Measurements from ENCODE around the gene HPCAL1. TPM values are rescaled to one million over a fixed set of nuclear protein-coding genes. Genes with fewer than 3 reads are reported as not detected.

HPCAL1 gene
- total RNA-seq, 2 donors from 2014 or later: 41.0 to 66.3 TPM

DNA sequence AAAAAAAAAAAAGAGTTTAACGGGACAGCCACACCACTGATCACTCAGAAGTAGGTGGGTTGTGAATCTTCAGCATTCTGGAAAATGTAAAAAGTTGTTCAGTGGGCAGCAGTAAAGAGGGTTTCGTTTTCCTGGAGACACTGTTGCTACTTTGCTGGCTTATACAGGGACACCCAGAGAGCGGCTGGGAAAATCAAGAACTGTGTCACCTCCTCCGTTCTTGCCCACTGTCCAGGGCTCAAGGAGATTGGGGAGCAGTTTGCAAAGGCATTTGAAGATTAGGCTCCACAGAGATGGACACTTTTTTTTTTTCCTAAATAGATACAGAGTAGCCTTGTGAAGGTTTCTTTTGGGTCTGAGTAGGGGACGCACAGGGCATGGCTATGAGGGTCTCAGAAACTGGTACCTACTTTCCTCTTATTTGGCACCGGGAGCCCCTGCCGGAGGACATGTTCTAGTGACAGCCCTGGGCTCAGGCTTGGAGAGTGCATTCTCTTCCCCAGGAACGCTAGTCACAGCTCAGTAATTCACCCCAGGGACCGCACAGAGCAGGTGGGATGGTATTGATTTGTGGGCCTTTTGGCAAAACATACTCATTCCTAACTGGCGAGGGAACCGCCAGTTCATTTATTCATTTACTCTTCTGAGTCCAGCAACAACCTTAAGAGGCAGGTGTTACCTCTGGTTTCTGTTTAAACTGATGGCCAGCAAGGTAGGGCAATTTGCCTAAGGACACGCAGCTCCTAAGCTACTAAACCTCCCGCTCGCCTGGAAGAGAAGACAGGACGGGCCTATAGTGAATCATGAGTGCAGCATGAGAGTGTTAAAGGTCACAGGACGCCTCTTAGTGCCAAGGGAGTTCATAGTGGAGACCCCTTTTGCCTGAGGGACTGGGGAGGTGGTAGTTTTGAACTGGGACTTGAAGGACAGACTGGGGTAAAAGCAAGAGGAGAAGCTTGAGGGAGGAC, 53.1 kb downstream of the HPCAL1 start:
- intact Hi-C loops (cut with DNase I): no loop called here
- peak in 2 of 4 donors; percentile 67 to 69 for DNase-seq

DNA sequence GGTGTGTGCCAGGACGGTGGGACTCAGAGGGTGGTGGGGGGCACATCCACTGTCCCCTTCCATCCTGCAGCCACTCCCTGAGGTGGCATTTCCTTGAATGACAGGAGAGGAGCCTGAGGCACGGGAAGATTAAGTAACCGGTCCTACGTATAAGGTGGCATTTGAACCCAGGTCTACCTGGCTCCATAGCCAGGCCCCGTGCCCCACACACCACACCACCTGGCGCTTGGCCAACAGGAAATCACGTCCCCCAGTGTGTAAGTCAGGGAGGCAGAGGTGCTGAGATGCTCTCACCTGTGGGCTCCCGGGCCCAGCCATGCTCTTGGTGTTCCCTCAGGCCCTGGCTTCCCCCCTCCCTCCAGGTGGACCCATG, 53.7 kb downstream of the HPCAL1 start:
- peak in 3 of 4 donors; percentile 30 to 48 (median 47) for DNase-seq
- Histone ChIP-seq H3K36me3 (replicated peaks in 1 of 2; ENCODE audit: insufficient read depth in 1 of 2, low read depth in 2 of 2) (no peaks in the 10 kb centered on the region), H3K27ac (peak overlapping the region; percentile 67 to 79 (median 75)), H3K4me1 (peaks cover 49% of the 10 kb centered on the region), H3K27me3 (no peaks in the 10 kb centered on the region), H3K9me3 (no peaks in the 10 kb centered on the region), H3K4me3 (no peak overlapping the region)
- ATAC-seq: no peak
- TF ChIP-seq POLR2A (IDR thresholded peaks at IDR 0.05): no peak
- TF ChIP-seq, protein P1, sequence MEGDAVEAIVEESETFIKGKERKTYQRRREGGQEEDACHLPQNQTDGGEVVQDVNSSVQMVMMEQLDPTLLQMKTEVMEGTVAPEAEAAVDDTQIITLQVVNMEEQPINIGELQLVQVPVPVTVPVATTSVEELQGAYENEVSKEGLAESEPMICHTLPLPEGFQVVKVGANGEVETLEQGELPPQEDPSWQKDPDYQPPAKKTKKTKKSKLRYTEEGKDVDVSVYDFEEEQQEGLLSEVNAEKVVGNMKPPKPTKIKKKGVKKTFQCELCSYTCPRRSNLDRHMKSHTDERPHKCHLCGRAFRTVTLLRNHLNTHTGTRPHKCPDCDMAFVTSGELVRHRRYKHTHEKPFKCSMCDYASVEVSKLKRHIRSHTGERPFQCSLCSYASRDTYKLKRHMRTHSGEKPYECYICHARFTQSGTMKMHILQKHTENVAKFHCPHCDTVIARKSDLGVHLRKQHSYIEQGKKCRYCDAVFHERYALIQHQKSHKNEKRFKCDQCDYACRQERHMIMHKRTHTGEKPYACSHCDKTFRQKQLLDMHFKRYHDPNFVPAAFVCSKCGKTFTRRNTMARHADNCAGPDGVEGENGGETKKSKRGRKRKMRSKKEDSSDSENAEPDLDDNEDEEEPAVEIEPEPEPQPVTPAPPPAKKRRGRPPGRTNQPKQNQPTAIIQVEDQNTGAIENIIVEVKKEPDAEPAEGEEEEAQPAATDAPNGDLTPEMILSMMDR (IDR thresholded peaks at IDR 0.05): no peak
- intact Hi-C loops (cut with DNase I): no loop called here
- 55 to 69% methylated on average over 4 to 8 of the region's 8 CpGs for whole genome bisulfite sequencing, 2 donors

More for the DNA sequence above, 53.1 kb downstream of the HPCAL1 start:
- Histone ChIP-seq H3K4me1 (peaks cover 43% of the 10 kb centered on the region), H3K4me3 (no peak overlapping the region), H3K27ac (peak overlapping the region; percentile 67 to 79 (median 75)), H3K27me3 (no peaks in the 10 kb centered on the region), H3K36me3 (replicated peaks in 1 of 2; ENCODE audit: insufficient read depth in 1 of 2, low read depth in 2 of 2) (no peaks in the 10 kb centered on the region), H3K9me3 (no peaks in the 10 kb centered on the region)
- 44 to 61% methylated on average over 15 of the region's 16 CpGs for WGBS, 2 donors
- TF ChIP-seq, protein P1 (IDR thresholded peaks at IDR 0.05): no peak
- TF ChIP-seq POLR2A (IDR thresholded peaks at IDR 0.05): peak in 1 of 3 donors; percentile 46
- peak; percentile 86 for ATAC-seq

DNA sequence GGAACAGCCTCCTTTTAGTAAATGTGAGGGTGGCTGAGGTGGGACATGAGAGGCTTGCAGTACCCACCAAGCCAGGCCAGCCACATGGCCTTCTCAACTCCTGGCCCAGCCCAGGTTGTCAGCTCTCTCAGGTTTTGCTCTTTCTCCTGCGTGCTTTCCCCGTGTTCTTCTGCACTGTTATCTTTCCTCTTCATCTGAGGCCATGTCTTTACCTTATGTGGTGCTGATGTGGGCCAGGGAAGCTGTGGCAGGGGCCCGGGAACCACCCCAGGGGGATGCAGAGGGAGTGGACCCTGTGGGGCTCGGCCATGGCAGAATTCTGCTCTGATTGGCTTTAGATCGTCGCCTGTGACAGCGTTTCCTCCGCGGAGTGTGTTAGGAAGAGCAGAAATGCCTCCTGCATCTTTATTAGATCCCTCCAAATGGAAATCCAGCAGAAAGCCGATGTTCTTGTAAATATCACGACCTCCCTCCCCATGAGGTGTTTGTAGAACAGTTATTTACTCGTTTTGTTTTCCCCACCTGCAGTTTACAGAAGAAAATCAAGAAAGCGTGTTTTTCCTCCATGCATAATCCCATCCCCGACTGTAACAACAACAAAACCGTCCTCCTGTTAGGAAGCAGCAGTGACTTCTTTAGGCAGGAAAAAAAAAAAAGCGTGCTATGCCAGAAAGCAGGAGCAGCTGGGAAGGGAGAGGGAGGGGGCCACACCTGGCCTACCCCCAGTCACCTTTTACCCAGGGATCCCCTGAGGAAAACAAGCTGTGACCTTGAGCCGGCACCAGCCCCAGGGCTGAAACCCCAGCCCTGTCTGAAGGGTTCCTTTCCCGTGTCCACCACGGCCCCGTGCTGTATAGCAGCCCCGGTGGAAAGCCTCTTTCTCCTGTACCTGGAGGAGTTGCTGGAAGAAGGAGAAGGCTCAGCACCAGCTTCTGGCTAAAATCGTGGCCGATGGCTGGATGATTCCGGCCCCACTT, 54.8 kb downstream of the HPCAL1 start:
- DNase-seq (no peak), ATAC-seq (no peak)
- no peaks in the 10 kb centered on the region for H3K9me3 ChIP-seq
- intact Hi-C loops (cut with DNase I): no loop called here
- 53 to 55% methylated on average over 24 of the region's 24 CpGs for whole genome bisulfite sequencing, 2 donors
- peaks cover 56% of the 10 kb centered on the region for H3K4me1 ChIP-seq
- H3K4me3 ChIP-seq: no peak overlapping the region
- no peak for TF ChIP-seq POLR2A (IDR thresholded peaks at IDR 0.05)
- TF ChIP-seq, protein P1 (IDR thresholded peaks at IDR 0.05): no peak
- H3K27ac ChIP-seq: peak overlapping the region; percentile 67 to 79 (median 75)
- H3K27me3 ChIP-seq: no peaks in the 10 kb centered on the region
- no peaks in the 10 kb centered on the region for H3K36me3 ChIP-seq (replicated peaks in 1 of 2; ENCODE audit: insufficient read depth in 1 of 2, low read depth in 2 of 2)

DNA sequence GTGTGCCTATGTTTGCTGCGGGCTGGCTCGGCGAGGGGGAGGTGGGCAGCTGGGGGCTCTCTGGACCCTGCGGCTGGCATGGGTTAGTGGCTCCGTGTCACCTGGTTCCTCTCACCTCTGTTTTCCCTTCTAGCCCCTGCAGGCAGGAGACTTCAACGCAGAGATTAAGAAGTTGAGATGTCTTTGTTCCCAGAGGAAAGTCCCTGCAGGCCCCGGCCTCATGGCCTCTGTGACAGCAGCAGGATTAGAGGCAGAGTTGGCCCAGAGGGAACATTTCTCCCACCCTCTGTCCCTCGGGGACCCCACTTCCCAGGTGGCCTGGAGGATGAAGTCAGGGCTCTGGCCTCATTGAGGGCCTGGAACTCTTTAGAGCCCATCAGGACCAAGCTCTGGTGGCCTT, 56.5 kb downstream of the HPCAL1 start:
- ATAC-seq: no peak
- no peaks in the 10 kb centered on the region for H3K9me3 ChIP-seq
- no peak for TF ChIP-seq POLR2A (IDR thresholded peaks at IDR 0.05)
- TF ChIP-seq, protein P1 (IDR thresholded peaks at IDR 0.05): no peak
- peaks cover 67% of the 10 kb centered on the region for H3K4me1 ChIP-seq
- no peaks in the 10 kb centered on the region for H3K27me3 ChIP-seq
- H3K36me3 ChIP-seq (replicated peaks in 1 of 2; ENCODE audit: insufficient read depth in 1 of 2, low read depth in 2 of 2): no peaks in the 10 kb centered on the region
- WGBS, 2 donors: 95 to 96% methylated on average over 4 to 8 of the region's 8 CpGs
- intact Hi-C loops (cut with DNase I): no loop called here
- peak overlapping the region in 2 of 4 donors; percentile 72 to 74 for H3K27ac ChIP-seq
- H3K4me3 ChIP-seq: no peak overlapping the region
- DNase-seq: no peak

Measured in body of pancreas (tissue), 4 donors.